GM23338 (cell line): Measurements from ENCODE around the gene CELF2. TPM values are rescaled to one million over a fixed set of nuclear protein-coding genes. Genes with fewer than 3 reads are reported as not detected.

ENCODE experiments used
- ATAC-seq: fragments of 200-7000 bp; cut with Tn5 transposase; 3 replicates; pipeline ENCODE4 v1.9.1; 2020
- DNase-seq: peaks from one replicate; pipeline ENCODE4 v3.0.0-alpha.2; 2015; ENCODE audit warnings: low spot score
- H2AFZ ChIP-seq: fragments of 200-600 bp; sonication (generic); 2 replicates; pipeline ENCODE4 v1.8.0; 2016; ENCODE audit warnings: antibody characterized with exemption, mild to moderate bottlenecking, moderate library complexity
- H3F3A ChIP-seq: fragments of 200-600 bp; sonication (generic); replicated peaks from 2 replicates; pipeline ENCODE4 v1.8.0; 2017; ENCODE audit warnings: antibody characterized with exemption, mixed run types, low read depth
- H3K27ac ChIP-seq: fragments of 200-600 bp; sonication (generic); 2 replicates; pipeline ENCODE4 v1.6.1; 2016; ENCODE audit warnings: low read depth
- H3K27me3 ChIP-seq: fragments of 200-600 bp; sonication (generic); 2 replicates; pipeline ENCODE4 v1.8.0; 2016; ENCODE audit warnings: mild to moderate bottlenecking, mixed run types, moderate library complexity; ENCODE audit not compliant: insufficient read depth
- H3K36me3 ChIP-seq: fragments of 200-600 bp; sonication (generic); 2 replicates; pipeline ENCODE4 v1.8.0; 2016; ENCODE audit warnings: mild to moderate bottlenecking; ENCODE audit not compliant: insufficient read depth
- H3K4me1 ChIP-seq: fragments of 200-600 bp; sonication (generic); 2 replicates; pipeline ENCODE4 v1.8.0; 2016; ENCODE audit warnings: mild to moderate bottlenecking, moderate library complexity; ENCODE audit not compliant: insufficient read depth
- H3K4me2 ChIP-seq: fragments of 200-600 bp; sonication (generic); 2 replicates; pipeline ENCODE4 v1.7.1; 2017; ENCODE audit warnings: mixed run types
- H3K4me3 ChIP-seq: fragments of 200-600 bp; sonication (generic); 2 replicates; pipeline ENCODE4 v1.6.1; 2016; ENCODE audit warnings: mixed run types
- H3K79me2 ChIP-seq: fragments of 200-600 bp; sonication (generic); replicated peaks from 2 replicates; pipeline ENCODE4 v1.8.0; 2017; ENCODE audit warnings: mild to moderate bottlenecking; ENCODE audit not compliant: insufficient read depth
- H3K9me2 ChIP-seq: fragments of 200-600 bp; sonication (generic); 2 replicates; pipeline ENCODE4 v1.8.0; 2017; ENCODE audit not compliant: insufficient read depth
- H4K20me1 ChIP-seq: fragments of 200-600 bp; sonication (generic); replicated peaks from 2 replicates; pipeline ENCODE4 v1.8.0; 2017; ENCODE audit warnings: mild to moderate bottlenecking; ENCODE audit not compliant: insufficient read depth
- H3K27ac Mint-ChIP-seq: 2 replicates; pipeline ENCODE4 v1.8.0; 2020; ENCODE audit warnings: inconsistent platforms, mild to moderate bottlenecking, moderate library complexity, mixed read lengths
- H3K27me3 Mint-ChIP-seq: 3 replicates; pipeline ENCODE4 v1.8.0; 2022; ENCODE audit warnings: low read depth, mild to moderate bottlenecking, moderate library complexity, mixed read lengths, inconsistent platforms; ENCODE audit not compliant: insufficient read depth, poor library complexity
- H3K36me3 Mint-ChIP-seq: 3 replicates; pipeline ENCODE4 v1.8.0; 2021; ENCODE audit warnings: low read depth, mild to moderate bottlenecking, inconsistent platforms, moderate library complexity, mixed read lengths
- H3K4me1 Mint-ChIP-seq: 3 replicates; pipeline ENCODE4 v1.8.0; 2020; ENCODE audit warnings: mild to moderate bottlenecking, inconsistent platforms, mixed read lengths
- H3K4me3 Mint-ChIP-seq: 3 replicates; pipeline ENCODE4 v1.8.0; 2021; ENCODE audit warnings: moderate library complexity, mild to moderate bottlenecking, inconsistent platforms, mixed read lengths
- H3K9me3 Mint-ChIP-seq: 3 replicates; pipeline ENCODE4 v1.8.0; 2020; ENCODE audit warnings: moderate library complexity, mild to moderate bottlenecking, inconsistent platforms, mixed read lengths
- CREB1 ChIP-seq: fragments of 250-450 bp; sonication (Bioruptor Pico); IDR thresholded peaks from 2 replicates; pipeline ENCODE4 v1.5.0; 2020; ENCODE audit warnings: low read depth, mild to moderate bottlenecking, moderate library complexity
- EZH2 ChIP-seq: fragments of 200-600 bp; sonication (generic); IDR thresholded peaks from one replicate; pipeline ENCODE4 v1.8.0; 2017; ENCODE audit warnings: antibody characterized with exemption, mild to moderate bottlenecking, low read depth; ENCODE audit not compliant: unreplicated experiment
- EZH2phosphoT487 ChIP-seq: fragments of 200-600 bp; sonication (generic); IDR thresholded peaks from one replicate; pipeline ENCODE4 v1.8.1; 2018; ENCODE audit warnings: antibody characterized with exemption; ENCODE audit not compliant: unreplicated experiment
- JUNB ChIP-seq: IDR thresholded peaks from one replicate; pipeline ENCODE4 v1.6.1; 2016; ENCODE audit warnings: antibody characterized with exemption; ENCODE audit not compliant: unreplicated experiment
- NANOG ChIP-seq: IDR thresholded peaks from 2 replicates; pipeline ENCODE4 v1.6.1; 2016; ENCODE audit warnings: antibody characterized with exemption, borderline replicate concordance
- POLR2AphosphoS5 ChIP-seq: IDR thresholded peaks from 2 replicates; pipeline ENCODE4 v1.6.1; 2016; ENCODE audit warnings: antibody characterized with exemption, low read depth
- STAT1 ChIP-seq: IDR thresholded peaks from one replicate; pipeline ENCODE4 v1.6.1; 2016; ENCODE audit warnings: antibody characterized with exemption; ENCODE audit not compliant: unreplicated experiment
- ZNF114 ChIP-seq: fragments of 250-450 bp; sonication (Bioruptor Pico); IDR thresholded peaks from 2 replicates; pipeline ENCODE4 v1.5.0; 2020; ENCODE audit warnings: mild to moderate bottlenecking, moderate library complexity
- polyA plus RNA-seq: library from polyadenylated mRNA; unstranded; fragments of >200 nt; fragmentation: Nextera tagmentation; extraction: Ambion mirVana; gene quantifications from 2 replicates; pipeline ENCODE4 v1.2.1, GENCODE V29; 2016
- total RNA-seq: library from RNA; depleted of rRNA; stranded (reverse); fragments of >200 nt; shearing (Covaris generic); gene quantifications from 2 replicates; pipeline ENCODE4 v1.2.3, GENCODE V29; 2014
- TF ChIP-seq, protein P1 (sequence below): IDR thresholded peaks from 2 replicates; pipeline ENCODE4 v1.6.1; 2016; ENCODE audit warnings: antibody characterized with exemption
- TF ChIP-seq, protein P2 (sequence below): IDR thresholded peaks from one replicate; pipeline ENCODE4 v1.6.1; 2018; ENCODE audit warnings: antibody characterized with exemption; ENCODE audit not compliant: unreplicated experiment
- TF ChIP-seq, protein P3 (sequence below), 2 experiments: fragments of 200-600 bp in 1 of 2; sonication (generic) in 1 of 2; conservative IDR thresholded peaks; 2 replicates each; pipeline versions ENCODE4 v1.5.1 to v1.6.1; 2016 to 2017; ENCODE audit warnings: antibody characterized with exemption in 2 of 2, low read depth in 2 of 2, mild to moderate bottlenecking in 2 of 2, moderate library complexity in 1 of 2

CELF2 gene
- total and polyA plus RNA-seq, 2 experiments from 2014 or later = 18.1 to 22.5 TPM

DNA sequence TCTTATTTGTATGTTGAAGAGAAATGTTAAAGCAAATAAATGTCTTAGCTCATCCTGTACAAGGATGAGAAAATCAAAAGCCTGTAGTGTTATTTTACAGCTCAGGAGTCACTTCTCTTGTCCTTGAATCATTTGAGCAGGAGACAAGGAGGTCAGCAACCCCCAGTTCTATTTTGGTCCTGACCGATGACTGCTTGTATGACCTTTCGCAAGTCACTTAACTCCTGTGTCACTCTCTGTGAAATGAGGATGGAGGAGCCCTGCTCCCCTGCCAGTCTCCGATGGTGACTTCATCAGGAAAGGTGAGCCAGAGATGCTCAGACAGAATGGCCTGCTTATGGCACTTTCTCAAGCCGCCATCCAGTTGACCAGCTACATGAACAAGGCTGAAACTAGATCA, 101.0 kb downstream of the CELF2 start:
- Histone ChIP-seq H3K27me3 (no peaks in the 10 kb centered on the region), H3K4me1 (no peaks in the 10 kb centered on the region; the same call in 1 of the 2 replicates)
- ATAC-seq = no peak

DNA sequence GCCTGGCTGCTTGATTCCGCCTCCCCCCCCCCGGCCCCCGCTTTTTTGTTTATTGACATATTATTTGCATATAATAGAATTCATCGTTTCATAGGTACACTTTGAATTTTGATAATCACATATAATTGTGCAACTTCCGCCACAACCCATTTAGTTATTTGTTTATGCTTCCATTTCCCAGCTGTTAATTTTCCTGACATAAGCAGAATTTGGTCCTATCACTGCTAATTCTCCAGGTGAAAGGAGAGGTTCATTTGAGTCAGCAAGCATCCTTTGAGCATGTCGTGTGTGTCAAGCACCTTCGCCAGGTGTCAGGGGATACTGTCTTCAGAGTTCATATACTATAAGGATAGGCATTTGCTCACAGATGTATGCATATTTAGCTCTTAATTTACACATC, 102.2 kb downstream of the CELF2 start:
- Mint-ChIP-seq H3K36me3 (no peaks in the 10 kb centered on the region), H3K9me3 (no peaks in the 10 kb centered on the region), H3K4me3 (no peak overlapping the region), H3K4me1 (peaks cover 9% of the 10 kb centered on the region), H3K27me3 (peaks cover 2% of the 10 kb centered on the region), H3K27ac (no peak overlapping the region)
- Histone ChIP-seq H3K4me2 (no peak overlapping the region), H3F3A (no peaks in the 10 kb centered on the region), H4K20me1 (no peaks in the 10 kb centered on the region; the same call in 1 of the 2 replicates), H3K79me2 (0 out of 2 replicates have a peak, but pooled peaks cover 3% of the 10 kb centered on the region), H2AFZ (no peak overlapping the region), H3K27ac (no peak overlapping the region), H3K4me3 (no peak overlapping the region), H3K9me2 (no peaks in the 10 kb centered on the region; the same call in 1 of the 2 replicates), H3K36me3 (no peaks in the 10 kb centered on the region), H3K27me3 (no peaks in the 10 kb centered on the region), H3K4me1 (peaks cover 2% of the 10 kb centered on the region)
- ATAC-seq (no peak), DNase-seq (no peak)
- TF ChIP-seq POLR2AphosphoS5 (no peak), EZH2 (no peak), EZH2phosphoT487 (no peak), CREB1 (CRISPR knock-in tag) (no peak), JUNB (no peak), NANOG (no peak), STAT1 (no peak), ZNF114 (CRISPR knock-in tag) (no peak)
- TF ChIP-seq, protein P1, sequence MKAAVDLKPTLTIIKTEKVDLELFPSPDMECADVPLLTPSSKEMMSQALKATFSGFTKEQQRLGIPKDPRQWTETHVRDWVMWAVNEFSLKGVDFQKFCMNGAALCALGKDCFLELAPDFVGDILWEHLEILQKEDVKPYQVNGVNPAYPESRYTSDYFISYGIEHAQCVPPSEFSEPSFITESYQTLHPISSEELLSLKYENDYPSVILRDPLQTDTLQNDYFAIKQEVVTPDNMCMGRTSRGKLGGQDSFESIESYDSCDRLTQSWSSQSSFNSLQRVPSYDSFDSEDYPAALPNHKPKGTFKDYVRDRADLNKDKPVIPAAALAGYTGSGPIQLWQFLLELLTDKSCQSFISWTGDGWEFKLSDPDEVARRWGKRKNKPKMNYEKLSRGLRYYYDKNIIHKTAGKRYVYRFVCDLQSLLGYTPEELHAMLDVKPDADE = no peak
- TF ChIP-seq, protein P2, sequence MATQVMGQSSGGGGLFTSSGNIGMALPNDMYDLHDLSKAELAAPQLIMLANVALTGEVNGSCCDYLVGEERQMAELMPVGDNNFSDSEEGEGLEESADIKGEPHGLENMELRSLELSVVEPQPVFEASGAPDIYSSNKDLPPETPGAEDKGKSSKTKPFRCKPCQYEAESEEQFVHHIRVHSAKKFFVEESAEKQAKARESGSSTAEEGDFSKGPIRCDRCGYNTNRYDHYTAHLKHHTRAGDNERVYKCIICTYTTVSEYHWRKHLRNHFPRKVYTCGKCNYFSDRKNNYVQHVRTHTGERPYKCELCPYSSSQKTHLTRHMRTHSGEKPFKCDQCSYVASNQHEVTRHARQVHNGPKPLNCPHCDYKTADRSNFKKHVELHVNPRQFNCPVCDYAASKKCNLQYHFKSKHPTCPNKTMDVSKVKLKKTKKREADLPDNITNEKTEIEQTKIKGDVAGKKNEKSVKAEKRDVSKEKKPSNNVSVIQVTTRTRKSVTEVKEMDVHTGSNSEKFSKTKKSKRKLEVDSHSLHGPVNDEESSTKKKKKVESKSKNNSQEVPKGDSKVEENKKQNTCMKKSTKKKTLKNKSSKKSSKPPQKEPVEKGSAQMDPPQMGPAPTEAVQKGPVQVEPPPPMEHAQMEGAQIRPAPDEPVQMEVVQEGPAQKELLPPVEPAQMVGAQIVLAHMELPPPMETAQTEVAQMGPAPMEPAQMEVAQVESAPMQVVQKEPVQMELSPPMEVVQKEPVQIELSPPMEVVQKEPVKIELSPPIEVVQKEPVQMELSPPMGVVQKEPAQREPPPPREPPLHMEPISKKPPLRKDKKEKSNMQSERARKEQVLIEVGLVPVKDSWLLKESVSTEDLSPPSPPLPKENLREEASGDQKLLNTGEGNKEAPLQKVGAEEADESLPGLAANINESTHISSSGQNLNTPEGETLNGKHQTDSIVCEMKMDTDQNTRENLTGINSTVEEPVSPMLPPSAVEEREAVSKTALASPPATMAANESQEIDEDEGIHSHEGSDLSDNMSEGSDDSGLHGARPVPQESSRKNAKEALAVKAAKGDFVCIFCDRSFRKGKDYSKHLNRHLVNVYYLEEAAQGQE = no peak
- TF ChIP-seq, protein P3, sequence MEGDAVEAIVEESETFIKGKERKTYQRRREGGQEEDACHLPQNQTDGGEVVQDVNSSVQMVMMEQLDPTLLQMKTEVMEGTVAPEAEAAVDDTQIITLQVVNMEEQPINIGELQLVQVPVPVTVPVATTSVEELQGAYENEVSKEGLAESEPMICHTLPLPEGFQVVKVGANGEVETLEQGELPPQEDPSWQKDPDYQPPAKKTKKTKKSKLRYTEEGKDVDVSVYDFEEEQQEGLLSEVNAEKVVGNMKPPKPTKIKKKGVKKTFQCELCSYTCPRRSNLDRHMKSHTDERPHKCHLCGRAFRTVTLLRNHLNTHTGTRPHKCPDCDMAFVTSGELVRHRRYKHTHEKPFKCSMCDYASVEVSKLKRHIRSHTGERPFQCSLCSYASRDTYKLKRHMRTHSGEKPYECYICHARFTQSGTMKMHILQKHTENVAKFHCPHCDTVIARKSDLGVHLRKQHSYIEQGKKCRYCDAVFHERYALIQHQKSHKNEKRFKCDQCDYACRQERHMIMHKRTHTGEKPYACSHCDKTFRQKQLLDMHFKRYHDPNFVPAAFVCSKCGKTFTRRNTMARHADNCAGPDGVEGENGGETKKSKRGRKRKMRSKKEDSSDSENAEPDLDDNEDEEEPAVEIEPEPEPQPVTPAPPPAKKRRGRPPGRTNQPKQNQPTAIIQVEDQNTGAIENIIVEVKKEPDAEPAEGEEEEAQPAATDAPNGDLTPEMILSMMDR (conservative IDR thresholded peaks at IDR 0.05; ENCODE audit: low read depth in 2 of 2) = no peak

More for the DNA sequence above, 101.0 kb downstream of the CELF2 start:
- no peaks in the 10 kb centered on the region for H3F3A ChIP-seq
- H3K9me2 ChIP-seq = no peaks in the 10 kb centered on the region; the same call in 1 of the 2 replicates
- peaks cover 3% of the 10 kb centered on the region; the same call in 1 of the 2 replicates for H3K79me2 ChIP-seq
- H3K4me1 Mint-ChIP-seq = peaks cover 8% of the 10 kb centered on the region
- no peaks in the 10 kb centered on the region for H3K9me3 Mint-ChIP-seq
- H3K4me3 Mint-ChIP-seq = no peak overlapping the region
- H3K27ac ChIP-seq = no peak overlapping the region
- H3K27me3 Mint-ChIP-seq = peaks cover 2% of the 10 kb centered on the region
- no peak for DNase-seq
- H4K20me1 ChIP-seq = no peaks in the 10 kb centered on the region; the same call in 1 of the 2 replicates
- H3K27ac Mint-ChIP-seq = no peak overlapping the region
- no peak overlapping the region for H2AFZ ChIP-seq
- TF ChIP-seq ZNF114 (CRISPR knock-in tag) = no peak
- no peak for TF ChIP-seq EZH2
- no peak overlapping the region for H3K4me3 ChIP-seq
- no peaks in the 10 kb centered on the region for H3K36me3 ChIP-seq
- H3K36me3 Mint-ChIP-seq = no peaks in the 10 kb centered on the region
- H3K4me2 ChIP-seq = no peak overlapping the region
